ENCODE data around the gene RABEP2. TPM values are rescaled to one million over a fixed set of nuclear protein-coding genes. Genes with fewer than 3 reads are reported as not detected.

Gene RABEP2
- total and polyA plus RNA-seq, 9 of the 15 experiments (the other 6 are each of a cell fraction or from before 2014, with no cell fraction given) = 0.15 to 13.4 (median 3.5) TPM

- TF ChIP-seq DIDO1 (tag; IDR thresholded peaks at IDR 0.05; ENCODE audit: low read depth) (no peak), ZSCAN29 (IDR thresholded peaks at IDR 0.05) (no peak), ESRRB (CRISPR knock-in tag; IDR thresholded peaks at IDR 0.05; ENCODE audit: borderline replicate concordance) (no peak), PCBP1 (IDR thresholded peaks at IDR 0.05; ENCODE audit: low read depth, low read length, poor library complexity, severe bottlenecking) (no peak), TAF9B (IDR thresholded peaks at IDR 0.05; ENCODE audit: partially characterized antibody) (no peak), E2F1 (CRISPR knock-in tag; IDR thresholded peaks at IDR 0.05) (no peak), NELFE (IDR thresholded peaks at IDR 0.05; ENCODE audit: insufficient read depth, insufficient read length) (no peak), E2F8 (IDR thresholded peaks at IDR 0.05; ENCODE audit: low read depth, partially characterized antibody) (peak; percentile 54), ZNF699 (CRISPR knock-in tag; IDR thresholded peaks at IDR 0.05; ENCODE audit: insufficient replicate concordance) (no peak), ZKSCAN1 (IDR thresholded peaks at IDR 0.05; ENCODE audit: low read depth, low read length) (0 out of 2 replicates have a peak, but pooled peaks have one; percentile 18), ZNF507 (tag; conservative IDR thresholded peaks at IDR 0.05) (no peak), BCLAF1 (IDR thresholded peaks at IDR 0.05; ENCODE audit: borderline replicate concordance in 1 of 2, control insufficient read depth in 1 of 2, low read depth in 2 of 2, low read length in 1 of 2) (no peak), ZNF444 (CRISPR knock-in tag; IDR thresholded peaks at IDR 0.05) (0 out of 2 replicates have a peak, but pooled peaks have one; percentile 28), HNRNPK (IDR thresholded peaks at IDR 0.05; ENCODE audit: low read depth, low read length, poor library complexity, severe bottlenecking) (no peak), U2AF1 (optimal IDR thresholded peaks at IDR 0.05; ENCODE audit: low read depth, low read length) (no peak), CHCHD3 (CRISPR knock-in tag; IDR thresholded peaks at IDR 0.05) (no peak), PCBP2 (IDR thresholded peaks at IDR 0.05; ENCODE audit: low read depth, low read length, poor library complexity, severe bottlenecking) (no peak), ZBTB9 (CRISPR knock-in tag; IDR thresholded peaks at IDR 0.05) (peak; percentile 66; the same call in 1 of the 2 replicates)
Measured at GRCh38 chr16:28925386-28926228, 569 bp upstream of the RABEP2 start (continued).
